Liver (tissue), 9 donors: ENCODE results near the gene PVALEF. TPM values are rescaled to one million over a fixed set of nuclear protein-coding genes. Genes with fewer than 3 reads are reported as not detected.

Experiments used
- DNase-seq: peaks from one replicate; pipeline ENCODE4 v3.0.0-alpha.2; 2017; ENCODE audit warnings: low spot score
- H3K27ac ChIP-seq, 2 donors: one replicate each; pipeline ENCODE4 v1.7.0; 2013; ENCODE audit warnings: inconsistent platforms in 2 of 2, low read length in 2 of 2, control low read depth in 1 of 2, low read depth in 1 of 2, mild to moderate bottlenecking in 1 of 2
- H3K27me3 ChIP-seq, 4 donors: one replicate each; pipeline versions ENCODE4 v1.6.1 to v1.7.0; 2013; ENCODE audit warnings: low read length in 3 of 4, inconsistent platforms in 1 of 4, mild to moderate bottlenecking in 1 of 4, moderate library complexity in 1 of 4; ENCODE audit not compliant: control insufficient read depth in 4 of 4, insufficient read depth in 4 of 4
- H3K36me3 ChIP-seq, 4 donors: one replicate each; pipeline versions ENCODE4 v1.6.1 to v1.7.0; 2013; ENCODE audit warnings: low read length in 3 of 4, mild to moderate bottlenecking in 3 of 4, low read depth in 1 of 4, moderate library complexity in 1 of 4; ENCODE audit not compliant: control insufficient read depth in 4 of 4, insufficient read depth in 3 of 4
- H3K4me1 ChIP-seq, 4 donors: one replicate each; pipeline versions ENCODE4 v1.6.1 to v1.7.0; 2013; ENCODE audit warnings: low read length in 3 of 4, mild to moderate bottlenecking in 3 of 4, moderate library complexity in 1 of 4; ENCODE audit not compliant: control insufficient read depth in 4 of 4, insufficient read depth in 4 of 4
- H3K4me3 ChIP-seq, 3 donors: one replicate each; pipeline versions ENCODE4 v1.6.1 to v1.7.0; 2013; ENCODE audit warnings: low read length in 3 of 3, control low read depth in 1 of 3, low read depth in 1 of 3, mild to moderate bottlenecking in 1 of 3
- H3K9ac ChIP-seq, 2 donors: one replicate each; pipeline ENCODE4 v1.7.0; 2013; ENCODE audit warnings: low read length in 2 of 2, mild to moderate bottlenecking in 2 of 2, moderate library complexity in 2 of 2, control low read depth in 1 of 2, low read depth in 1 of 2
- H3K9me3 ChIP-seq, 4 donors: one replicate each; pipeline versions ENCODE4 v1.6.1 to v1.7.0; 2013; ENCODE audit warnings: low read length in 3 of 4; ENCODE audit not compliant: control insufficient read depth in 4 of 4
- ATF3 ChIP-seq: IDR thresholded peaks from 2 replicates; pipeline ENCODE4 v1.6.1; 2016; ENCODE audit warnings: antibody characterized with exemption
- EGR1 ChIP-seq, 2 donors: IDR thresholded peaks; 2 replicates each; pipeline ENCODE4 v1.6.1; 2016 to 2018; ENCODE audit warnings: antibody characterized with exemption in 2 of 2, low read depth in 2 of 2
- FOXA1 ChIP-seq: IDR thresholded peaks from 2 replicates; pipeline ENCODE4 v1.6.1; 2016; ENCODE audit warnings: antibody characterized with exemption
- FOXA2 ChIP-seq: IDR thresholded peaks from 2 replicates; pipeline ENCODE4 v1.6.1; 2016; ENCODE audit warnings: antibody characterized with exemption
- GABPA ChIP-seq, 2 donors: IDR thresholded peaks in 1 of 2; conservative IDR thresholded peaks in 1 of 2; 2 replicates each; pipeline ENCODE4 v1.6.1; 2016; ENCODE audit warnings: antibody characterized with exemption in 2 of 2, mild to moderate bottlenecking in 1 of 2, moderate library complexity in 1 of 2
- HNF4A ChIP-seq, 2 donors: conservative IDR thresholded peaks; 2 replicates each; pipeline ENCODE4 v1.6.1; 2016; ENCODE audit warnings: antibody characterized with exemption in 2 of 2, mild to moderate bottlenecking in 2 of 2
- HNF4G ChIP-seq: IDR thresholded peaks from 2 replicates; pipeline ENCODE4 v1.6.1; 2016; ENCODE audit warnings: antibody characterized with exemption
- MAX ChIP-seq: IDR thresholded peaks from 2 replicates; pipeline ENCODE4 v1.6.1; 2016; ENCODE audit warnings: antibody characterized with exemption
- NR2F2 ChIP-seq: IDR thresholded peaks from 2 replicates; pipeline ENCODE4 v1.6.1; 2016; ENCODE audit warnings: antibody characterized with exemption
- RAD21 ChIP-seq, 2 donors: IDR thresholded peaks; 2 replicates each; pipeline ENCODE4 v1.6.1; 2016; ENCODE audit warnings: antibody characterized with exemption in 2 of 2, mild to moderate bottlenecking in 2 of 2
- RXRA ChIP-seq, 2 donors: IDR thresholded peaks; 2 replicates each; pipeline ENCODE4 v1.6.1; 2017 to 2018; ENCODE audit warnings: antibody characterized with exemption in 2 of 2, mild to moderate bottlenecking in 1 of 2
- YY1 ChIP-seq: IDR thresholded peaks from 2 replicates; pipeline ENCODE4 v1.6.1; 2016; ENCODE audit warnings: antibody characterized with exemption, mild to moderate bottlenecking
- ZBTB33 ChIP-seq: IDR thresholded peaks from 2 replicates; pipeline ENCODE4 v1.6.1; 2016; ENCODE audit warnings: antibody characterized with exemption
- WGBS: extraction: QIAGEN DNeasy Blood & Tissue Kit; methylation state at CpG from one replicate; pipeline ENCODE4 v1.1.7; 2013; 5-methylcytosine and 5-hydroxymethylcytosine counted together
- polyA plus RNA-seq, 2 donors: library from polyadenylated mRNA; stranded (reverse) in 1 of 2; unstranded in 1 of 2; fragments of 200-250 nt in 1 of 2; fragments of >200 nt in 1 of 2; fragmentation: Nextera tagmentation in 1 of 2; extraction: Ambion mirVana in 1 of 2; gene quantifications; one replicate each; pipeline versions ENCODE4 v1.2.1 to v1.2.3, GENCODE V29; 2013 to 2015
- total RNA-seq, 2 donors: library from RNA; depleted of rRNA; stranded (reverse); fragments of >200 nt; gene quantifications; one replicate each; pipeline ENCODE4 v1.2.3, GENCODE V29; 2014
- TF ChIP-seq, protein P1 (sequence below): IDR thresholded peaks from 2 replicates; pipeline ENCODE4 v1.6.1; 2016; ENCODE audit warnings: antibody characterized with exemption, mild to moderate bottlenecking
- donor health status: healthy.
- donor health status: healthy.
- donor health status: healthy.
- donor health status: healthy.
- donor health status: healthy.

PVALEF gene
- total and polyA plus RNA-seq, 4 donors: not detected

DNA sequence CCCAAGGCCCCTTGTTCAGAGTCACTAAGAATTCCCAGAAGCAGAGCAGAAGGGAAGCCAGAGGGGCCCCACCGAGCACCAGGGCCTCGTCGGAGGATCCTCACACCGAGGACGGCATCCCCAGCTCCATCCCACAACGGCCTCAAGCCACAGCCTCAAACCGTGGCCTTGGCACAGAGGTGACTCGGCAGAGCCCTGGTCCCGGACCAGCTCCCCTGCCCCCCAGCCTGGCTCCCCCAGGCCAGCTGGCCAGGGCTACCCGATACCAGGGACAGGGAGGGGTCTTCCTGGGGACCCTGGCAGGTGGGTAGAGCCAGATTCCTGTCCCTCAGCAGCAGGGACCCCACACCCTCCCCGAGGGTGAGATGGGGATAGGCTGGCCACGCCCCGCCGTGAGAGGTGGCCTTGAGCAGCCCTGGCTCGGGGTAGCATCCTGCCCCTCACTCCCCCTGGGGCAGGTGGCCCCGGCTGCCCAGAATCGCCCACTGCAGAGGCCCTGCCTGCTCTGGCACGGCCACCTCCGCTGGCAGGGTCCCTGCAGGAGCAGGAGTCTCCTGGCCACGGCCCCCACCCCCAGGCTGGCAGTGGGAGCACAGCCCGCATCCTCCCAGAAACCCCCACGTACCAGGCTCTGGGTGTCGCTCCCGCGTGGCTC is 5.6 kb upstream of the PVALEF start:
- Histone ChIP-seq H3K27ac (no peak overlapping the region), H3K4me1 (peaks cover 0 to 2% (median 1%) of the 10 kb centered on the region in 4 donors), H3K9ac (no peak overlapping the region), H3K9me3 (no peaks in the 10 kb centered on the region), H3K27me3 (no peaks in the 10 kb centered on the region), H3K36me3 (no peaks in the 10 kb centered on the region), H3K4me3 (peak overlapping the region in 1 of 3 donors; percentile 16)
- no peak for DNase-seq
- WGBS: 71% methylated on average over 25 of the region's 25 CpGs
- no peak for TF ChIP-seq GABPA (IDR thresholded peaks at IDR 0.05 in 1 of 2, conservative IDR thresholded peaks at IDR 0.05 in 1 of 2)
- no peak for TF ChIP-seq RXRA (IDR thresholded peaks at IDR 0.05)
- TF ChIP-seq HNF4G: no peak
- no peak for TF ChIP-seq FOXA1
- no peak for TF ChIP-seq RAD21 (IDR thresholded peaks at IDR 0.05)

DNA sequence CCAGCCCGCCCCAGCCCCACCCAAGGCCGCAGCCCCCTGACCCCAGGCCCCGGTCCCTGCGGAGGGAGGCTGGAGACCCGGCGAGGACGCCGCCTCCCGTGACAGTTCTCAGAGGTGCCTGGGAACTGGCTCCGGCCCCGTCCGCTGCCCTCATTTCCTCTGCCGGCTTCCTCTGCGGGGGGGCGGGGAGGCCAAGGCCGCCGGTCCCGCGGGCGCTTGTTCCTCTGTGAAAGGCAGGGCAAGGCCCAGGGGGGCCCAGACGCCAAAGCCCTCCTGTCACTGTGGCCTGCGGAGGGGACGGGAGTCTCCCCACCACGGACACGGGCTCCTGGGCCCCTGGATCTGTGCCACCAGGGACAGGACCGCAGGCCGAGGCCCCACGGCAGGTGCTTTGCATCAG is 5.0 kb upstream of the PVALEF start:
- H3K4me3 ChIP-seq: peak overlapping the region in 1 of 3 donors; percentile 16
- H3K27me3 ChIP-seq: no peaks in the 10 kb centered on the region
- no peak for DNase-seq
- no peaks in the 10 kb centered on the region for H3K9me3 ChIP-seq
- no peak overlapping the region for H3K9ac ChIP-seq
- TF ChIP-seq MAX (no peak), RAD21 (IDR thresholded peaks at IDR 0.05) (no peak), ZBTB33 (no peak), ATF3 (no peak), GABPA (IDR thresholded peaks at IDR 0.05 in 1 of 2, conservative IDR thresholded peaks at IDR 0.05 in 1 of 2) (no peak), YY1 (no peak), NR2F2 (no peak), EGR1 (IDR thresholded peaks at IDR 0.05; ENCODE audit: low read depth in 2 of 2) (no peak), FOXA2 (no peak), FOXA1 (no peak), HNF4A (conservative IDR thresholded peaks at IDR 0.05) (no peak), HNF4G (no peak)
- TF ChIP-seq, protein P1, sequence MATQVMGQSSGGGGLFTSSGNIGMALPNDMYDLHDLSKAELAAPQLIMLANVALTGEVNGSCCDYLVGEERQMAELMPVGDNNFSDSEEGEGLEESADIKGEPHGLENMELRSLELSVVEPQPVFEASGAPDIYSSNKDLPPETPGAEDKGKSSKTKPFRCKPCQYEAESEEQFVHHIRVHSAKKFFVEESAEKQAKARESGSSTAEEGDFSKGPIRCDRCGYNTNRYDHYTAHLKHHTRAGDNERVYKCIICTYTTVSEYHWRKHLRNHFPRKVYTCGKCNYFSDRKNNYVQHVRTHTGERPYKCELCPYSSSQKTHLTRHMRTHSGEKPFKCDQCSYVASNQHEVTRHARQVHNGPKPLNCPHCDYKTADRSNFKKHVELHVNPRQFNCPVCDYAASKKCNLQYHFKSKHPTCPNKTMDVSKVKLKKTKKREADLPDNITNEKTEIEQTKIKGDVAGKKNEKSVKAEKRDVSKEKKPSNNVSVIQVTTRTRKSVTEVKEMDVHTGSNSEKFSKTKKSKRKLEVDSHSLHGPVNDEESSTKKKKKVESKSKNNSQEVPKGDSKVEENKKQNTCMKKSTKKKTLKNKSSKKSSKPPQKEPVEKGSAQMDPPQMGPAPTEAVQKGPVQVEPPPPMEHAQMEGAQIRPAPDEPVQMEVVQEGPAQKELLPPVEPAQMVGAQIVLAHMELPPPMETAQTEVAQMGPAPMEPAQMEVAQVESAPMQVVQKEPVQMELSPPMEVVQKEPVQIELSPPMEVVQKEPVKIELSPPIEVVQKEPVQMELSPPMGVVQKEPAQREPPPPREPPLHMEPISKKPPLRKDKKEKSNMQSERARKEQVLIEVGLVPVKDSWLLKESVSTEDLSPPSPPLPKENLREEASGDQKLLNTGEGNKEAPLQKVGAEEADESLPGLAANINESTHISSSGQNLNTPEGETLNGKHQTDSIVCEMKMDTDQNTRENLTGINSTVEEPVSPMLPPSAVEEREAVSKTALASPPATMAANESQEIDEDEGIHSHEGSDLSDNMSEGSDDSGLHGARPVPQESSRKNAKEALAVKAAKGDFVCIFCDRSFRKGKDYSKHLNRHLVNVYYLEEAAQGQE: no peak
- WGBS: 53% methylated on average over 28 of the region's 28 CpGs
- no peak overlapping the region for H3K27ac ChIP-seq
- H3K36me3 ChIP-seq: no peaks in the 10 kb centered on the region
- H3K4me1 ChIP-seq: peaks cover 0 to 4% (median 1%) of the 10 kb centered on the region in 4 donors
